HepG2 (cell line): ENCODE measurements around the gene CHMP1A. TPM values are rescaled to one million over a fixed set of nuclear protein-coding genes. Genes with fewer than 3 reads are reported as not detected.

Experiments used
- ARNT2 ChIP-seq: sonication (generic); formaldehyde crosslinking; IDR thresholded peaks from 2 replicates; pipeline ENCODE4 v1.8.0; 2022; ENCODE audit warnings: mild to moderate bottlenecking, low read depth, missing genetic modification reagents, moderate library complexity
- BCLAF1 ChIP-seq: fragments of 450-650 bp; IDR thresholded peaks from 2 replicates; pipeline ENCODE4 v1.6.1; 2017; ENCODE audit warnings: mild to moderate bottlenecking
- CBFB ChIP-seq: sonication (generic); formaldehyde crosslinking; IDR thresholded peaks from 2 replicates; pipeline ENCODE4 v1.4.0; 2020; ENCODE audit warnings: missing genetic modification reagents
- DZIP1 ChIP-seq: sonication (generic); formaldehyde crosslinking; IDR thresholded peaks from 2 replicates; pipeline ENCODE4 v1.5.0; 2020; ENCODE audit warnings: mild to moderate bottlenecking, missing genetic modification reagents
- GPN1 ChIP-seq: sonication (generic); formaldehyde crosslinking; IDR thresholded peaks from 2 replicates; pipeline ENCODE4 v1.5.1; 2020; ENCODE audit warnings: missing genetic modification reagents, borderline replicate concordance
- HNRNPL ChIP-seq: fragments of 200-400 bp; formaldehyde crosslinking; IDR thresholded peaks from 2 replicates; pipeline ENCODE4 v1.6.1; 2017; ENCODE audit warnings: mild to moderate bottlenecking, low read depth, low read length
- ISL2 ChIP-seq: sonication (generic); formaldehyde crosslinking; IDR thresholded peaks from 2 replicates; pipeline ENCODE4 v1.5.0; 2020; ENCODE audit warnings: missing genetic modification reagents
- TOPORS ChIP-seq: sonication (generic); formaldehyde crosslinking; IDR thresholded peaks from 2 replicates; pipeline ENCODE4 v1.8.0; 2023; ENCODE audit warnings: mild to moderate bottlenecking, missing genetic modification reagents
- ZBTB20 ChIP-seq: sonication (generic); formaldehyde crosslinking; IDR thresholded peaks from 2 replicates; pipeline ENCODE4 v1.8.1; 2023; ENCODE audit warnings: missing genetic modification reagents, low read depth, mild to moderate bottlenecking, borderline replicate concordance
- ZNF281 ChIP-seq: sonication (generic); formaldehyde crosslinking; IDR thresholded peaks from 2 replicates; pipeline ENCODE4 v1.4.0; 2020; ENCODE audit warnings: missing genetic modification reagents, borderline replicate concordance
- ZNF335 ChIP-seq: sonication (generic); formaldehyde crosslinking; IDR thresholded peaks from 2 replicates; pipeline ENCODE4 v1.4.0; 2020; ENCODE audit warnings: missing genetic modification reagents
- ZNF430 ChIP-seq: sonication (generic); formaldehyde crosslinking; IDR thresholded peaks from 2 replicates; pipeline ENCODE4 v1.9.0; 2021; ENCODE audit warnings: mild to moderate bottlenecking, missing genetic modification reagents
- ZNF558 ChIP-seq: sonication (generic); formaldehyde crosslinking; IDR thresholded peaks from 2 replicates; pipeline ENCODE4 v1.9.0; 2022; ENCODE audit warnings: mild to moderate bottlenecking, missing genetic modification reagents, borderline replicate concordance
- ZNF609 ChIP-seq: sonication (generic); formaldehyde crosslinking; IDR thresholded peaks from 2 replicates; pipeline ENCODE4 v1.4.0; 2020; ENCODE audit warnings: mild to moderate bottlenecking, missing genetic modification reagents, borderline replicate concordance
- polyA plus RNA-seq, 8 experiments: library from polyadenylated mRNA; depleted of rRNA in 3 of 8; stranded (reverse) in 7 of 8; unstranded in 1 of 8; fragments of >200 nt; fragmentation: Illumina TruSeq in 4 of 8; extraction: Trizol in 4 of 8; gene quantifications; 2 replicates each; pipeline versions ENCODE4 v1.2.1 to v1.2.3, GENCODE V29; 2011 to 2016; ENCODE audit warnings: low read depth in 4 of 8, missing spikeins in 1 of 8, mixed read lengths in 1 of 8; ENCODE audit not compliant: insufficient read depth in 1 of 8
- total RNA-seq, 5 experiments: library from RNA; depleted of rRNA; stranded (reverse); fragments of >200 nt; fragmentation: Illumina TruSeq; extraction: Trizol; gene quantifications; 2 replicates each; pipeline ENCODE4 v1.2.3, GENCODE V29; 2016; ENCODE audit warnings: low read depth in 1 of 5

The CHMP1A gene
- total and polyA plus RNA-seq, 2 of the 13 experiments (the other 11 are each of a cell fraction or from before 2014, with no cell fraction given), result 69.4 to 73.3 TPM

- TF ChIP-seq ZNF609 (CRISPR knock-in tag) (no peak), ZBTB20 (no peak), ZNF335 (0 out of 2 replicates have a peak, but pooled peaks have one; percentile 0), ZNF281 (no peak), ISL2 (CRISPR knock-in tag) (peak; percentile 45; the same call in 1 of the 2 replicates), BCLAF1 (no peak), ZNF430 (CRISPR knock-in tag) (0 out of 2 replicates have a peak, but pooled peaks have one; percentile 5), TOPORS (no peak), HNRNPL (no peak), ARNT2 (CRISPR knock-in tag) (no peak; the same call in 1 of the 2 replicates), ZNF558 (CRISPR knock-in tag) (no peak), GPN1 (CRISPR knock-in tag) (peak; percentile 43; the same call in 1 of the 2 replicates), DZIP1 (CRISPR knock-in tag) (0 out of 2 replicates have a peak, but pooled peaks have one; percentile 93), CBFB (peak; percentile 85; the same call in 1 of the 2 replicates)
These were observed 43.3 kb upstream of the CHMP1A start (continued) for GRCh38 chr16:89700649-89701424.
